Dedifferentiated amniotic fluid mesenchymal stem cell (primary cell): ENCODE measurements around the gene EXOC4.

Experiments used
- DNase-seq: peaks from one replicate; pipeline ENCODE4 v3.0.0-alpha.2; 2016; ENCODE audit errors: extremely low spot score

EXOC4 gene

DNA sequence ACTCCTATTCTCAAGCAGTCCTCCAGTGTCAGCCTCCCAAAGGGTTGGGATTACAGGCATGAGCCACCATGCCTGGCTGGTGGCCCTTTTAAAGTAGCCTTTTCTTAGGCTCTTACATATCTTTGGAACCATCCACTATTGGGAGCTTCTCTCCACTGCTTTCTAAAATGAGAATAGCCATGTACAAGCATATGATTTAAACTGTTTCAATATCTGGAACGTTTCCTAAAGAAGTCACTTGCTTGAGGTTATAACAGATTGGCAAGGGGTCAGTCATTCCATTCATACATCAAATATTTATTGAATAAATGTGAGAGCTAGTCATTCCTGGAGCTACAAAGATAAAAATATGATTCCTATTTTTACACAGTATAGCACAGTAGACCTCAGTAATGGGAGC, 776.9 kb downstream of the EXOC4 start:
- no peak for DNase-seq

DNA sequence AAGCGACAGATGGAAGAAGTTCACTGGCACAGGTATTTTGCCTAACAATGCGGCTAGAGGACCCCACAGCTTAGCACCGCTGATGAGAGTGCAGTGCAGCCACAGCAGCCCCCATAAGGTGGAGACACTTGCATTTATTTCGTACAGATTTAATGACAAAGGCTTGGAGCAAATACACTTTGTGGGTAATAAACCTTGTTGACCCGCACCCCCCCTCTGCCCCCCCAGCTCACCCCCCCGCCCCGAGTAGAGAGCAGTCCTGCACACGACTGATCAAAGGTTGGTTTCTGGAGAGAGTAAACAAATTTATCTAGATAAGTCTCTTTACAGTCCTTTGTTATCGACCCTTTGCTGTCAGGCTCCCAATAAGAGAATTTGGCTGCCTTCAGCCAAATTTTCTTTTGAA, 777.6 kb downstream of the EXOC4 start:
- DNase-seq: no peak

DNA sequence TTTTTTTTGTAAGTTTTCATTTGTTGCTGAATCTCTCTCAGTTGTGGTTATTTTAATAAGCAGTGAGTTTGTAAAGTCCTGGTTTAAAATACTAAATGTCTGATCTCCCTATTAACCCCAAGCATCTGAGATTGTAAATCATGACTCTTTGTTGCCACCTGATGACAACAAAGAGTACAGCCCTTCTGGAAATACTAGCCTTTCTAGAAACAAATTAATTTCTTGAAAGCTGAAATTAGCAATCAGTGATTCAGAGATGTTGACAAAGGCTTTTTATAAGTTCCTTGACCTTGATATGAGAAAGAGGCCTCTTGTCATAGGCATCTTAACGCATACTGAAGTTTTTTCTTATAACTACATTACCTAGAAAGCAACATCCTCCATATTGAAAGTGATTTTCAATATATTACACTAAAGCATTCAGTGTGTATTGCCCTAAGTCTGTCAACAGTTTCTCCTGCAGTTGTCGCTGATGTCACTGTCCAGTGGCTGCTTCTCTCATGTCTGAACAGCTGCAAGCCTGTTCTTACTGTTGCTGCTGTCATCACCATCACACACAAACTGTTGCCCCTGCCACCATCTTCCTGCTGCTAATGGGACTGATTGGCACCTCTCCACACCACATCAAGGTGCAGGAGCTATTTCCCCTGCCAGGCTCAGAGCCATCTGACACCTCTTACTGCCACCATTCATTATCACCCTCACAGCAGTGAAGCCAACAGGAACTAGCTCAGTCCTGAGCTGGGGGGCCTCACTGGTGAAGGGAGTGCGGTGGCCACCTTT, 779.1 kb downstream of the EXOC4 start:
- DNase-seq: no peak

DNA sequence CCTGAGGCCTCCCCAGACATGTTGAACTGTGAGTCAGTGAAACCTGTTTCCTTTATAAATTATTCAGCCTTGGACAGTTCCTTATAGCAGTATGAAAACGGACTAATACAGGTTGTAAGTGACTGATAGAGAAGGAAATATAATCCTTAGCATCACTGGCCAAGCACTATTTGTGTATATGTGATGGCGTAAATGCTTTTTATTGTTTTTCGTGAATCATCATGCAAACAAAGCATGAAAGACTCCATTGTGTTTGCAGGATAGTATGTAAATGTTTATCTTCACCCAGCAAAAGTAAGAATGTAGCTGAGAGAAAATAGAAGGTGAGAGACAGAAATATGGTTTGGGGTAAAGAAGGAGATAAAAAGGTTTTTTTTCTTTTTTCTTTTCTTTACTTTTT, 781.8 kb downstream of the EXOC4 start:
- DNase-seq: no peak

DNA sequence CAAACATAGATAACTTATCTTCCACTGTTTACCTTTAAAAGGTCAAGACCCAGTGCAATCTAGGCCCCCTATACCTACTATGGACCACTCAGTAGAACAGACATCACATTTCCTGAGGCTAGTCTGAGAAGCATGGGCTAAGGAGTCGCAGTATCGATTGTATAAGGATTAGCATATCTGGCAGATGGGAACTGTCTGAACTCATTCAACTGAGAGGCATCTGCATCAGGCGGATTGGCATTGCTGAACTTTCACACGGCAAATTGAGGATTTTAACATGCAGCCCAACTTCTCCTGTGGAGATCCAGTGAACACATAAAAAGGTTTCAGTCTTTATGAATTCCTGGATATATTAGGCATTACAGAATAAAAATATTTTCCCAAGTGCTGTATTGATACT, 785.1 kb downstream of the EXOC4 start:
- DNase-seq: no peak

DNA sequence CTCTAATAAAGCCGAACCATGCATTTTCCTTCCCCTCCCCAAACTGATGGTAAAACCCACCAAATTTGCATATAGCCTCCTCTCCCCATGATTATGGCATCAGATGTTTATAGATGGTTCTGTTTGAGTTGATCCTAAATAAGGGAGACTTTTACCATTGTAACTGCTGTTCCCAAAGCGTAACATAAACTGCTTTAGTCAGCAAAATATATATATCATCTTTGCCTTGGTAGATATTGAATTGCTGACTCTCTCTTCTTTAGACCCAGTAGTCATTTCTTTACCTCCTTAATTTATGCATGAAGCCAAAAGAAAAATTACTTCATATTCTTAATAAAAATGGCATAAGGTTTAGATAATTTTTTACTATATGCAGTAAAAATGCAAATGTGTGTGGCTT, 788.1 kb downstream of the EXOC4 start:
- no peak for DNase-seq

DNA sequence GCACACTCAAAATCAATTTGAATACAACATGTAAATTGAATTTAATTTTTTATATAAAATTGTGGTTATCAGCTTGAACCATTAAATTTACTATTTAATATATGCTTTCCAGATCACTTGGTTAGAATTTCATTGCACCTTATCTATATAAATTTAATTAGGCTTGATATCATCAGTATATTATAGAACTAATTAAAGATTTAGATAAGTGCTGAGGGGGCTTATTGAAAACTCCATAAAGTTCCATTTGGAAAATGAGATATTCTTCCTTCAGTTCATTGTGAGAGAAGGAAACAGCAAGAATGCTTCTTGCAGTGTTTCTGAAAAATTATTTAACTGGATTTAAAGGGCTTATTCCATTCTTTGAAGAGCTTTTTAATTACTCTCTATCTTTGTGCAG, 788.6 kb downstream of the EXOC4 start:
- no peak for DNase-seq

DNA sequence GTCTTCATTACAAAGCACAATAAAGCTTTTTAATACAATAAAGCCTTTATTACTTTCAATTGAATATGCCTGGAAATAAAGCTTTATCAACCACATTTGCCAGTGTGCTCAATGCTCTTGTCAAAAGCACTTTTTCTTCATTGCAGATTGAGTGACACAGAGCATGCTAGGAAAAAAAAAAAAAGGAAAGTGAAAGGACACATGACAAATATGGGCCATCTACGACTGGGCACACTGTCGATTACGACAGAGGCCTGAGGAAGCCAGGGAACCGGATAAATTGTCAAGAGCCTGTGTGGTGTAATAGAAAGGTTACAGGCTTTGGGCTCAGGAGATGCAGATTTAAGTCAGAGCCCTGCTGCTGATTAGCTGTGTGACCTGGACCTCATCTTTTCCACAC, 789.4 kb downstream of the EXOC4 start:
- DNase-seq: no peak

DNA sequence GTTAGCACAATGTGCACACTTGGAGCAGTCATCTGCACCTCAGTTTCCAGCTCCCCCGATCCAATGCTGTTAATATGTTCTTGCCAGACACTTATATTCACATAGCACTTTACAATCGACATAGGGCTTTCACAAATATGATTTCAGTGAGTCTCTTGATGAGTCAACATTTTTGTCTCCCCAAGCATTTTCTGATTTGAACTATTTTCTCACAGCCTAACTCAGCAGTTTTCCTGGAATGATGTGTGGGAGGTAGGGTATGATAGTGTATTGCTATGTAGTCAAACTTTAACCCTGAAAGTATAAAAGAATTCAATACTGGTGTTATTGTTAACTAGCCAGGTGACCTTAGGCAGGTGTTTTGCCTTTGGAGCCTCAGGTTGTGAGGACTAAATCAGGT, 791.8 kb downstream of the EXOC4 start:
- no peak for DNase-seq

DNA sequence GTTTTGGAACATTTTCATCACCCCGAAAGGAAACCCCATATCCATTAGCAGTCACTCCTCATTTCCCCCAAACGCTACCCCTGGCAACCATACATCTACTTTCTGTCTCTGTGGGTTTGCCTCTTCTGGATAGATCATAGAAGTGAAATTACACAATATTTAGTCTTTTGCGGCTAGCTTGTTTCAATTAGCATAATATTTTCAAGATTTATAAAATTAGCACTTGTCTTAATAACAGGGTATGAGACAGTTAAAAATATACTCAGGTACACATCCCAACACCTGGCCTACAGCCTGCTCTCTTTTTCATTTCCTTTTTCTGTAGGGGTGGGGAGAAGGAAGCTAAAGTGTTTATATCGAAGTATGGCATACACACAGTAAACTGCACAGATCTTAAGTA, 792.8 kb downstream of the EXOC4 start:
- no peak for DNase-seq

DNA sequence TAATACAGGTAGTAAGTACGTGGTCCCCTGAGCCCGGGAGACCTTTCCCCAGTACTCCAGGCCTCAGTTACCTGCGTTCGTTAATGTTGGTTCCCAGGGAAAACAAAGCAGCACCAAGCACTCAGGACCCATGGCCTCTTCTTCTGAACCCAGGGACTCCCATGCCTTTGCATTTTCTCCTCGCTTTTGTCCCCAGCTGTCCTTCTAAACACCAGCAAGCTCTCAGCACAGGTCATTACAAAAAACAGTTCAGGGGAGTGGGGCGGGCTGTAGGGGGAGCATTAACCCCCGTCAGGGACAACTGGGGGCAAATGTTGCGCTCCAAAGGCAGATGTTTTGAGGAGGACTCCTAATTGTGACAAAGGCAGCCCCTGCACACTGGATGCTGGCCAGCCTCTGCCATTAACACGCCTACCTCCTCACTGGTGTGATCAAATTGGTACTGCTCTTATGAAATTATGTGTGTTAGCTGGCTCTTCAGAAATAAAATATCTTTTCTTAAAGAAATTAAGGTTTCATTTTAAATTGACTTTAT, 793.8 kb downstream of the EXOC4 start:
- no peak for DNase-seq

DNA sequence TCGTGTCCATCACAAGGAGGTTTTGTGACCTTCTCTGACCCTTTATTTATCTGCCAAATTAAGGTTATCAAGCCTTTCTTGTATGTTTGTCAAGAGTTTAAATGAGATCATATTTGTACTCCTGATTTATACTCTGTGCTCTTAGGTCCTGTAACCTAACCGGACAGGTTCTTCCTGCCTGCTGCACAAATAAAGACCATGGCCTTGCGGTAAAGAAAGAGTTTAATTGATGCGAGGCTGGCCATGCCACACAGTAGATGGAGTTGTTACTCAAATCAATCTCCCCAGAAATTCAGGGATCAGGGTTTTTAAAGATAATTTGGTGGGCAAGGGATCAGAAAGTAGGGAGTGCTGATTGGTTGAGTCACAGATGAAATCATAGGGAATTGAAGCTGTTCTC, 794.8 kb downstream of the EXOC4 start:
- no peak for DNase-seq

DNA sequence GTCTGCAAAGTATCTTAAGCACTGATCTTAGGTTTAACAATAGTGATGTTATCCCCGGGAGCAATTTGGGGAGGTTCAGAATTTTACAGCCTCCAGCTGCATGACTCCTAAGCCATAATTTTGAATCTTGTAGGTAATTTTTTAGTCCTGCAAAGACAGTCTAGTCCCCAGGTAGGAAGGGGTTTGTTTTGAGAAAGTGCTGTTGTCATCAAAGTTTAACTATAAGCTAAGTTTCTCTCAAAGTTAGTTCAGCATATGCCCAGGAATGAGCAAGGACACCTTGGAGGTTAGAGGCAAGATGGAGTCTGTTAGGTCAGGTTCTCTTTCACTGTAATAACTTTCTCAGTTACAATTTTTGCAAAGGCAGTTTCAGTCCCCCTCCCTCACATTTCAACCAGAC, 795.3 kb downstream of the EXOC4 start:
- DNase-seq: no peak

DNA sequence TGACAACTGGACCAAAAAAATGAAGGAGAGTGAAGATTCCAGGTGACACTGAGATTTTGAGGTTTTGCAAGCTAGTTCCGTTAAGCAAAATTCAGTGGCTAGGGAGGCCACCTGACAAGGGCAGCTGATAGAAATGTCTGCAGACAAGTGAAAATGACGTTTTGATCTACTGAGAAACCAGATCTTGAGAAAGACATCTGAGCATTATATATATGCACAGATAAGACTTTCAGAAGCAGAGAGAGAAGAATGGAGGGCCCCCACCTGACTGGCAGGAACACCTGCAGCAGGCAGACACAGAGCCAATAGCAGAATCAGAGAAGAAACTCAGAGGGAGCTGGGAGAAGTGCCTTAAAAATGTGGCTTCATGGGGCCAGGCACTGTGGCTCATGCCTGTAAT, 798.1 kb downstream of the EXOC4 start:
- no peak for DNase-seq

DNA sequence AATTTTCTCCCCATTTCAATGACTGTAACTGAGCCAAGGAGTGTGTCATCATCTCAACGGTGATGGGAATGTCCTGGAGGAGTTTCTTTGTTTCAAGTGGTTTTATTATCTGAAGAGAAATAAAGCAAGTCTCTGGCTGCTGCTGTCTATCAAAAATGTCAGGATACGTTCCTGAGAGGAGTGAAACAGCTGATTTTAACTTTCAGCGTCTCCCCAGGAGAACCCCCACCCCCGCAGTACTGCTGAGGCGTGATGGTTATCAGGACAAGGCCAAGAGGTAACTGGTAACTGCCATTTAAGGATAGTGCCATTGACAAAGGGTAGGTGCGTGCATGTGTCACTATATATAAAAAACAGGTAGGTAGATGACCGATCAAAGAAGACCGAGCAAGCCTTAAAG, 803.9 kb downstream of the EXOC4 start:
- DNase-seq: no peak

DNA sequence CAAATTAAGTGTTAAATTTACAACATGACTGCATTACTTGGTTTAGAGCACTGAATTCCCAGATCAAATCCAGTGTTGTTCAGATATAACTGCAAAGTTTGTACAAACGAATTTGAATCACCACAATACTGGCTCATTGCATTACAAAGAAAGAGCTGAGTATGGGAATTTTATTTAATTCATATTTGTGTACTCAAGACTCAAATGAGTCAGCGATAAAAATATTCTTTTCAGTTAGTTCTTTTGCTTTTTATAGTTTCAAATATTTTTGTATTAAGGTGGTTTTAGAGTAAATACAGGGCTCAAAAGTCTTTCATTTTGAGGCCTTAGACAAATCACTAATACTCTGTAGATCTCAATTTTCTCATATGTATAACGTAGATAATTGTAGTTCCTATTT, 805.6 kb downstream of the EXOC4 start:
- DNase-seq: no peak

DNA sequence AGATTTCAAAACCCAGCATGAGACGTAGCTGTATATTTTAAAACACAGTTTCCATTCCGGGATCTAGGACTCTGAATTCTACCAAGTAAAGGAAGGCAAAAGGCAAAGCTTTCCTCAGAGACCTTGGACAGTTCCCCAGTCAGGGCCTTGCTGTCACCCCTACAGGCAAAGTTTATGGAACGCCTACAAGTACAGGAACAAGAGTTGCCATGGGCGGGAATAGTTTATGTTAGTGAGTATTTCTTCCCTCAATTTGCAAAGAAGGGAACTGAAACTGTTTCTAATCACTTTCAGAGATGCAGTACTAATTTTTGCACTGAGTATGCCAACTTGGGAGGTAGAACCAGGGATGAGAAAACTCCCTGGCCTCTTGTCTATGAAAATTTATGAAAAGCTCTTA, 806.1 kb downstream of the EXOC4 start:
- DNase-seq: no peak

DNA sequence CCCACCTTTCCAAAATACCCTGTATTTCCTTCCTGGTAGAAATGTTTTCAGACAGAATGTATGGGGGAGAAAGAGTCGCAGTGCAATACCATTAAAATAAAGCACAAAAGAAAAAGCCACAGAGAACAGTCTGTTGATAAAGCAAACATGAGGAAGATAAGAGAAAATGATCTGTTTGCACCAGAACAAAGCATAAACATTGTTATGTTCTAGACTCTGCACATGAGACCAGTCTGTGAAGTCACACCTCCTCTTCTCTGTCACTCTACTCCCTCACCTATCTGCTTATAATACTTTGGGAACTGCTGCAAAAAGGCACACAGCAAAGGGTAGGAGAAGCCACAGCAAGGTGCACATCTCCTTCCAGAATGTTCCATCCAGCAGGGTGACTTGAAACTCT, 807.0 kb downstream of the EXOC4 start:
- no peak for DNase-seq

DNA sequence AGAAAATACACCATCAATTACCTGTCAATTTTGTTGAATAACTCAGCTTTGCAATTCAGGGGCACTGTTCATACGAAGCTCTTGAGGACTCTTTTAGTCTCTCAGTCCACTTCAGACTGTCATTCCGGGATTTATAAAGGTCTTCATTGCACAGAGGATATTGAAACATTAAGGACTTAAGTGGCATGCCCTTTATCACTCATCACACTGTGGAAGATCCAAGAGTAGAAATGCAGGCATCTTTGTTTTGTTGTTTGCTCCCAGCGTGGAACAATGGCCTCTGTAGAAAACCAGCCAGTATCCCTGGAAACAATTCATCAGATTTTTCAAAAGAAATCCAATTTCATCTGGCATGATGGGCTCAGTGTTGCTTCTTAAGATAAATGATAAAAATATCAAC, 808.0 kb downstream of the EXOC4 start:
- no peak for DNase-seq

DNA sequence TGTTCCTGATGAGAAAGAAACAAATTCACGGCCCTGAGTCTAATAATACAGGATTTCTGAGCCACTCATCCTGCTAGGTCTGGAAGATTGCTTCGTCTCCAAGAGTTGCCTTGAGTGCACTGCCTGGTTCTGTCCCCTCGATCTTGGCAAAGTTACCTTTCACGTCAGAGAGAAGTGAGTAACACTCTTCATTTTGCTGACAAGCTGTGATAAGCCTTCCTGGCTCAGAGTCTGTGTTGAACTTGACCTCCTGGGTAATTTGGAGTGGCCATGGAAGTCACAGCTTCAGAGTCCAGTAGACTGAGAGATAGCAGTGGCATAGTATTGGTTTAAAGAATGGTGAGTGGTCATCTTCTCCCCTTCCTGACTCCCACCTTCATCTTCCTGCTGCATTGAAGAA, 809.6 kb downstream of the EXOC4 start:
- DNase-seq: no peak

DNA sequence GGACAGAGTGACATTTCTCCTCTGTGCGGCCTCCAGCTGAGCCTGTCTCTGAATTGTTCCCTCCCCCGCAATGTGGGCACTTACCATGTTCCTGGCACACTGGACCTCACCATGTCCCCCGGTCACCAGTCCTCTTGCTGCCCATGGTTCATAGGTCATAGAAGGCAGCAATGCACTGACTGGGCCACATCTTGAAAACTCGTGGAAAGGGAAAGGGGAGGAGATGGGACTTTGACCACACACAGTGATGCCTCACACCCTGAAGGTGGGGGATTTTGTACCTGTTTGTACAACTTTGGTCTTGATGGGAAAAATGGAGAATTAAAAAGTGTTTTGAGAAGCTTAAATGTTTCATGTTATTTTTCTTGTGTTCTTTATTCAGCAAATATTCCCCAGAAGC, 812.5 kb downstream of the EXOC4 start:
- DNase-seq: no peak

DNA sequence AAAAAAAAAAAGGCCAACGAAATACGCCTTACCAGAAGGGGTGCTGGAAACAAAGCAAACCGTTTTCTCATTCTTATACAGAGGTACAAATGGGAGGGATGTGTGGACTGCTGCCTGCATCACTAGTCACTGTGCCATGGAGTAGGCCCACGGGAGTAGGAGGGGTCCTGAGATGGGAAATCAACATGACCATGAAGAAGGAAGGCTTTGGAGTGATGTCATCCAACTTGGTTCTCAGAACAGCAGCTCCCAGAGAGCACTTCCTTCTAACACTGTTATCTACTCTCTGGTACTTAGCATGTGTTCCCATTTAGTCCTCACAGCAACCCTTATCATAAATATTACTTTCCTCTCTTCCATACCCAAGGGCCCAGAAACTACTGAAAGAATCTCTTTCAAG, 814.3 kb downstream of the EXOC4 start:
- DNase-seq: no peak

DNA sequence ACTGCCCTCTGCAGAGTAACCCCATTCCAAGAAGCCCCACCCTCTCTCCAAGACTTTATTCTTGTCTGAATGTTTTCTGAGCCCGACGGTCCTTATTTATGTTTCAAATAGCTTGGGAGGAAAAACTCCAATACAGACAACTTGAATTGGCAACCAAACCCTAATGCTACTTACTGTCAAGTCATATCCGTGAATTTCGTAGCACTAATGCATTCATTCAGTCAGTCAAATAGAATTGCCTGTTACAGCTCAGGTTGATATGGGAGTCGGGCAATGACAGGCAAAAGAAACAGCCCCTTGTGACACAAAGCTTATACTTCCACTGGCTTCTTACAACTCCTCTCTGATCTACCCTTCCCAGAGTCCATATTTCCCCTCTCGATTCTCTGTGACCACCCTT, 815.8 kb downstream of the EXOC4 start:
- DNase-seq: no peak

DNA sequence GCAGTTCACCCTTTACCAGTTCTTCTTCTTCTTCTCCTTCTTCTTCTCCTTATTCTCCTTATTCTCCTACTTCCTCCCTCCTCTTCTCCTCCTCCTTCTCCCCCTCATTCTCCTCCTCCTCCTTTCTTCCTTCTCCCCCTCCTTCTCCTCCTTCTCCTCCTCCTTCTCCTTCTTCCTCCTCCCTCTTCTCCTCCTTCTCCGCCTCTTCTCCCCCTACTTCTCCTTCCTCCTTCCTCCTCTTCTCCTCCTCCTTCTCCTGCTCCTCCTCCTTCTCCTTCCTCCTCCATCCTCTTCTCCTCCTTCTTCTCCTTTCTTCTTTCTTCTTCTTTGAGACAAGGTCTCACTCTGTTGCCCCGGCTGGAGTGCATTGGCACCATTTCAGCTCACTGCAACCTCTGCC, 816.3 kb downstream of the EXOC4 start:
- no peak for DNase-seq
